ENCODE measurements around the gene NEURL1. TPM values are rescaled to one million over a fixed set of nuclear protein-coding genes. Genes with fewer than 3 reads are reported as not detected.

Gene NEURL1
- total and polyA plus RNA-seq, 12 donors = 0.05 to 1.0 (median 0.17) TPM; not detected in 3

DNA sequence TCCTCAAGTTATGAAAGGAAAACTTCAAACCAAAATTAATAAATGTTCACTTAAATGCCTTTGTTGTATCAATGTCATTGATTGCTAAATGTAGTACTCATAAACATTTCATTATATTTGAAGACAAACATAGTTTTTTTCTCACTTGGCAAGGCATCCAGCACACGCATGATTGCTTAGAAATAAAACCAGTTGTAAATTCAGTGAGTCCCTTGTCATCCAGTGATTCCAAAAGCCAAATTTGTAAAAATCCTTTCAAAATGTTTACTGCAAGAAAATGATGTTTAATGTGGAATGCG, 6.1 kb upstream of the NEURL1 start:
- intact Hi-C loops (cut with DNase I) = no loop called here
- WGBS, 2 donors = 89 to 91% methylated on average over 2 of the region's 2 CpGs
- no peaks in the 10 kb centered on the region for H3K36me3 ChIP-seq
- TF ChIP-seq, protein P1, sequence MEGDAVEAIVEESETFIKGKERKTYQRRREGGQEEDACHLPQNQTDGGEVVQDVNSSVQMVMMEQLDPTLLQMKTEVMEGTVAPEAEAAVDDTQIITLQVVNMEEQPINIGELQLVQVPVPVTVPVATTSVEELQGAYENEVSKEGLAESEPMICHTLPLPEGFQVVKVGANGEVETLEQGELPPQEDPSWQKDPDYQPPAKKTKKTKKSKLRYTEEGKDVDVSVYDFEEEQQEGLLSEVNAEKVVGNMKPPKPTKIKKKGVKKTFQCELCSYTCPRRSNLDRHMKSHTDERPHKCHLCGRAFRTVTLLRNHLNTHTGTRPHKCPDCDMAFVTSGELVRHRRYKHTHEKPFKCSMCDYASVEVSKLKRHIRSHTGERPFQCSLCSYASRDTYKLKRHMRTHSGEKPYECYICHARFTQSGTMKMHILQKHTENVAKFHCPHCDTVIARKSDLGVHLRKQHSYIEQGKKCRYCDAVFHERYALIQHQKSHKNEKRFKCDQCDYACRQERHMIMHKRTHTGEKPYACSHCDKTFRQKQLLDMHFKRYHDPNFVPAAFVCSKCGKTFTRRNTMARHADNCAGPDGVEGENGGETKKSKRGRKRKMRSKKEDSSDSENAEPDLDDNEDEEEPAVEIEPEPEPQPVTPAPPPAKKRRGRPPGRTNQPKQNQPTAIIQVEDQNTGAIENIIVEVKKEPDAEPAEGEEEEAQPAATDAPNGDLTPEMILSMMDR (IDR thresholded peaks at IDR 0.05) = no peak
- no peak for ATAC-seq
- H3K4me3 ChIP-seq = no peak overlapping the region
- H3K27me3 ChIP-seq = peaks cover 0 to 4% (median 0%) of the 10 kb centered on the region in 7 donors
- no peak overlapping the region for H3K27ac ChIP-seq
- no peak for DNase-seq
- peaks cover 0 to 15% (median 4%) of the 10 kb centered on the region in 9 donors for H3K4me1 ChIP-seq
- no peaks in the 10 kb centered on the region for H3K9me3 ChIP-seq

DNA sequence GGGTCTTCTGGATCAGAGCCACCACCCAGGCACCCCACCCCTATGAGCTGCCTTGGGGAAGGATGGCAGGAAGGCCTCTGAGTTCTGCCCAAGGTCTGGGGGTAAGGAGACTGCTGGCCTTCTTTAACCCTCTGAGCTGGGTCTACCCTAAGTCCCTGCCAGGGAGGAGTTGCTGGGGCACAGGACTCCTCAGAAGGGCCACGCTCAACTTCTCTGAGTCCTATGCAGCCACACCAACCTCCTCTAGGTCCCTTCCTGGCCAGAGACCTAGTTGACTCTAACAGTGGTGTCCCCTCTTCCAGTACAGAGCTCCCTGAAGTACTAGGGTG, 2.6 kb upstream of the NEURL1 start:
- DNase-seq (no peak), ATAC-seq (peak in 1 of 8 donors; percentile 20)
- TF ChIP-seq, protein P1 (IDR thresholded peaks at IDR 0.05) = no peak
- H3K27me3 ChIP-seq = peaks cover 0 to 40% (median 22%) of the 10 kb centered on the region in 7 donors
- peaks cover 3 to 29% (median 19%) of the 10 kb centered on the region in 9 donors for H3K4me1 ChIP-seq
- H3K27ac ChIP-seq = no peak overlapping the region
- no peak overlapping the region for H3K4me3 ChIP-seq
- no peaks in the 10 kb centered on the region for H3K36me3 ChIP-seq
- 94 to 100% methylated on average over 1 of the region's 1 CpG for WGBS, 2 donors
- intact Hi-C loops (cut with DNase I) = no loop called here
- no peaks in the 10 kb centered on the region for H3K9me3 ChIP-seq

DNA sequence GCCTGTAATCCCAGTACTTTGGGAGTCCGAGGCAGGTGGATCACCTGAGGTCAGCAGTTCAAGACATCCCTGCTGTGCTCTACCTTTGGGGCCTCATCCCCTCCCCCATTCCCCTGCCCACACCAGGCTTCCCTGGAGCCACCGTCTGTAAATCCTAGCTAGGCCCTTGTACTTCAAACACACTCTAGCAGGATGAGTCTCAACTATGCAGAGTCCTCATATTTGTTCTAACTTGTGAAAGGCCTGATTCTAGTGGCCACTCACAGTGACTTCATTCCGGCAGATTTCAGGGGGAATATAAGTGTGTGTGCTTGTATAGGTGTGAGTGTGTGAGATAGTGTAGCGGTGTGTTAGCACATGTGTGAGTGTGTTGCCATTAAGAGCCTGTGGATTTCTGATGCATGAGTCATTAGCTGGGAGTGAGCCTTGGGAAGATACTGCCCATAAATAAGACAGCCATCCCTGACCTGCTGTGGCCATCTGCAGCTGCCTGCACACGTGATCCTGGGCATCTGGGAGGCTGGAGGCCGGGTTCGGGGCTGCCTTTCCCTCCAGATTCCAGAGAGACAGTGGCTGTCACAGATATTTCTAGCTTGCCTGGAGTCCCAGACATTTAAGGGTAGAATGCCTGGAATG, 1.7 kb upstream of the NEURL1 start:
- H3K27me3 ChIP-seq = peaks cover 0 to 49% (median 22%) of the 10 kb centered on the region in 7 donors
- H3K9me3 ChIP-seq = no peaks in the 10 kb centered on the region
- peak in 7 of 8 donors; percentile 46 to 73 (median 50) for ATAC-seq
- H3K27ac ChIP-seq = no peak overlapping the region
- TF ChIP-seq, protein P1 (IDR thresholded peaks at IDR 0.05) = no peak
- no peak overlapping the region for H3K4me3 ChIP-seq
- no peaks in the 10 kb centered on the region for H3K36me3 ChIP-seq
- 55 to 56% methylated on average over 7 of the region's 7 CpGs for WGBS, 2 donors
- DNase-seq = no peak
- peaks cover 3 to 27% (median 19%) of the 10 kb centered on the region in 9 donors for H3K4me1 ChIP-seq
- intact Hi-C loops (cut with DNase I) = no loop called here

DNA sequence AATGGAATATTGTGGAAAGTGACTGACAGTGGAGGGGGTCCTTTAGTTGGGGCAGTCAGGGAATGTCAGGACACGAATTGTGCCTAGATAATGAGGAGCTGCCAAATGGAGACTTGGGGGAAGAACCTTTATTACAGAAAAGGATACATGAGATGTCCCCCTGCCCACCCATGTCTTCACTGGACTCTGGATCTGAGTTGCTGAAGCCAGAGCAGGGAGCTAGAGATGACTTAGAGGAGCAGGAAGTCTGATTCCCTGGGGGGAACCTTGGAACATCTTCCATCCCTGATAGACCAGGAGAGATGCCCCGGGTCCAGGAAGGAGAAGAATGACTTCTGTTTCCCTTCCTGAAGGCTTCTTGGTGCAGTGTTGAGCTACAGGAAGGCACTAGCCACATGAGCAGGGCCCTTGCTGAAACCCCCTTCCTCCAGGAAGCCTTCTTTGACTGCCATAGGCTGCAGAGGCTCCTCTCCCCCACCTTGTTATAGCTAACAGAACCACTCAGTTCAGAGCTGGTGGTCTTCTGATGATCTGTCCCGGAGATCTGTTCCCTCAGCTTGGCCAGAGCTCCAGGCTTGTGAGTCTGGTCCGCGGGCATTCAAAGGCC, 747 bp upstream of the NEURL1 start:
- intact Hi-C loops (cut with DNase I) = no loop called here
- no peaks in the 10 kb centered on the region for H3K9me3 ChIP-seq
- 64 to 68% methylated on average over 5 of the region's 5 CpGs for WGBS, 2 donors
- peak overlapping the region in 4 of 10 donors; percentile 59 to 71 (median 64) for H3K4me3 ChIP-seq
- no peak overlapping the region for H3K27ac ChIP-seq
- H3K36me3 ChIP-seq = no peaks in the 10 kb centered on the region
- DNase-seq = no peak
- H3K27me3 ChIP-seq = peaks cover 0 to 57% (median 26%) of the 10 kb centered on the region in 7 donors
- H3K4me1 ChIP-seq = peaks cover 3 to 27% (median 19%) of the 10 kb centered on the region in 9 donors
- TF ChIP-seq, protein P1 (IDR thresholded peaks at IDR 0.05) = no peak
- ATAC-seq = peak in 1 of 8 donors; percentile 13
